Occipital lobe (tissue), 2 donors: Measurements from ENCODE around the gene MON1B. TPM values are rescaled to one million over a fixed set of nuclear protein-coding genes. Genes with fewer than 3 reads are reported as not detected.
"Not testable (repeated sequence)": the region's sequence is repeated elsewhere in the genome, so short reads cannot be mapped to it uniquely, and the experiment has no call there.

ENCODE experiments used
- DNase-seq: peaks from one replicate; lab custom pipeline; 2025; lab: John Stamatoyannopoulos, UW
- total RNA-seq: library from RNA; depleted of rRNA; stranded (reverse); fragments of >200 nt; gene quantifications from one replicate; pipeline ENCODE4 v1.2.3, GENCODE V29; 2014

Gene MON1B
- total RNA-seq, 1 donor from 2014 or later, result 8.3 TPM

GRCh38 chr16:77242471-77242870 lies 51.5 kb downstream of the MON1B start:
- DNase-seq, result not testable (repeated sequence)

GRCh38 chr16:77246150-77246549 lies 55.2 kb downstream of the MON1B start:
- DNase-seq, result no peak

GRCh38 chr16:77250400-77250799 lies 59.4 kb downstream of the MON1B start:
- no peak for DNase-seq

Other genes with a start within 250 kb of the MON1B start
- gene SYCE1L, start 8.2 kb downstream of the MON1B start, total RNA-seq, result not detected
- 0.31 TPM for gene ADAMTS18, start 243.8 kb downstream of the MON1B start, total RNA-seq